MCF 10A (cell line): Measurements from ENCODE around the gene APOA1. TPM values are rescaled to one million over a fixed set of nuclear protein-coding genes. Genes with fewer than 3 reads are reported as not detected.

Experiments
- BruUV-seq: library from RNA; stranded (reverse); fragments of 400-500 nt; replicated peaks from 2 replicates; lab custom pipeline; 2021; lab: Mats Ljungman, UMichigan
- CTCF ChIA-PET: fragments of 300-600 bp; sonication (Branson Sonifier 250); formaldehyde crosslinking; extraction: SDS; loops from one replicate; lab custom pipeline; 2021; ENCODE audit warnings: antibody characterized with exemption, inconsistent platforms; lab: Yijun Ruan, JAX
- POLR2A ChIA-PET: fragments of 300-600, 350-650 bp; sonication (Branson Sonifier 250); formaldehyde crosslinking; extraction: SDS; loops from one replicate; lab custom pipeline; 2020; ENCODE audit warnings: antibody characterized with exemption, inconsistent platforms; lab: Yijun Ruan, JAX
- DNase-seq: peaks from one replicate; pipeline ENCODE4 v3.0.0-alpha.2; 2018; ENCODE audit not compliant: unreplicated experiment
- H3K27ac Mint-ChIP-seq: one replicate; pipeline ENCODE4 v1.8.0; 2022; ENCODE audit warnings: mild to moderate bottlenecking, low read depth, mixed read lengths; ENCODE audit not compliant: unreplicated experiment
- H3K27me3 Mint-ChIP-seq: one replicate; pipeline ENCODE4 v1.8.0; 2022; ENCODE audit warnings: mixed read lengths; ENCODE audit not compliant: insufficient read depth, unreplicated experiment
- H3K36me3 Mint-ChIP-seq: one replicate; pipeline ENCODE4 v1.8.0; 2022; ENCODE audit warnings: mild to moderate bottlenecking, moderate library complexity, mixed read lengths; ENCODE audit not compliant: insufficient read depth, unreplicated experiment
- H3K4me1 Mint-ChIP-seq: one replicate; pipeline ENCODE4 v1.8.0; 2022; ENCODE audit warnings: mixed read lengths; ENCODE audit not compliant: insufficient read depth, unreplicated experiment
- H3K4me3 Mint-ChIP-seq: one replicate; pipeline ENCODE4 v1.8.0; 2022; ENCODE audit warnings: mild to moderate bottlenecking, moderate library complexity, mixed read lengths; ENCODE audit not compliant: unreplicated experiment
- H3K9me3 Mint-ChIP-seq: one replicate; pipeline ENCODE4 v1.8.0; 2022; ENCODE audit warnings: mixed read lengths; ENCODE audit not compliant: unreplicated experiment
- CTCF ChIP-seq: fragments of 200-600 bp; IDR thresholded peaks from one replicate; pipeline ENCODE4 v1.8.0; 2022; ENCODE audit warnings: antibody characterized with exemption, mild to moderate bottlenecking; ENCODE audit not compliant: unreplicated experiment
- intact Hi-C: fragments of 100-400 bp; cut with micrococcal nuclease; formaldehyde crosslinking; loops from 2 replicates; pipeline ENCODE4 v1.14.1; 2022
- total RNA-seq: library from RNA; stranded (reverse); gene quantifications from 2 replicates; pipeline ENCODE4 v1.2.3, GENCODE V29; 2022

The APOA1 gene
- total RNA-seq, 1 experiment from 2014 or later, result not detected

- peak overlapping the region; percentile 43 for H3K27ac Mint-ChIP-seq
- H3K4me1 Mint-ChIP-seq, result peaks cover 21% of the 10 kb centered on the region
- ChIA-PET POLR2A (interaction anchor here (1.5 to 2.1 kb wide), 2 partner anchors 9 to 14 kb away, joined by 3 to 5 read pairs; no protein-coding TSS in a partner anchor), CTCF (interaction anchor here (0.9 to 9.7 kb wide), 3 partner anchors 40 to 311 kb away, joined by 4 to 124 read pairs (median 7); partner anchors contain the start of gene APOA1)
- no peaks in the 10 kb centered on the region for H3K36me3 Mint-ChIP-seq
- DNase-seq, result no peak
- no peaks in the 10 kb centered on the region for H3K9me3 Mint-ChIP-seq
- TF ChIP-seq CTCF, result no peak
- no peaks in the 10 kb centered on the region for H3K27me3 Mint-ChIP-seq
- no TSS peak for BruUV-seq
- intact Hi-C loops, result loop anchor here (5.0 kb wide), 1 partner anchor 432 kb away; no protein-coding TSS in a partner anchor
- no peak overlapping the region for H3K4me3 Mint-ChIP-seq
Observed at GRCh38 chr11:116794851-116795250, 42.6 kb downstream of the APOA1 start.

GRCh38 chr11:116793772-116794097 lies 43.7 kb downstream of the APOA1 start:
- H3K27me3 Mint-ChIP-seq, result no peaks in the 10 kb centered on the region
- no peaks in the 10 kb centered on the region for H3K36me3 Mint-ChIP-seq
- H3K27ac Mint-ChIP-seq, result no peak overlapping the region
- no peak for DNase-seq
- peaks cover 24% of the 10 kb centered on the region for H3K4me1 Mint-ChIP-seq
- ChIA-PET POLR2A (interaction anchor here (1.0 to 2.1 kb wide), 5 partner anchors 10 to 217 kb away, joined by 3 to 5 read pairs (median 4); partner anchors contain the start of gene BUD13), CTCF (interaction anchor here (0.8 to 9.7 kb wide), 5 partner anchors 10 to 432 kb away, joined by 3 to 124 read pairs (median 4); partner anchors contain the start of gene APOA1)
- intact Hi-C loops, result loop anchor here (5.0 kb wide), 1 partner anchor 434 kb away; no protein-coding TSS in a partner anchor
- no peaks in the 10 kb centered on the region for H3K9me3 Mint-ChIP-seq
- TF ChIP-seq CTCF, result no peak
- BruUV-seq, result no TSS peak
- H3K4me3 Mint-ChIP-seq, result no peak overlapping the region

- intact Hi-C loops, result loop anchor here (5.0 kb wide), 1 partner anchor 434 kb away; no protein-coding TSS in a partner anchor
- Mint-ChIP-seq H3K27me3 (no peaks in the 10 kb centered on the region), H3K4me3 (no peak overlapping the region), H3K27ac (peak overlapping the region; percentile 0), H3K36me3 (no peaks in the 10 kb centered on the region), H3K9me3 (no peaks in the 10 kb centered on the region), H3K4me1 (peaks cover 30% of the 10 kb centered on the region)
- TF ChIP-seq CTCF, result no peak
- ChIA-PET CTCF (interaction anchor here (0.6 to 9.7 kb wide), 7 partner anchors 10 to 432 kb away, joined by 3 to 124 read pairs (median 4); partner anchors contain the start of gene APOA1), POLR2A (interaction anchor here (1.0 to 2.1 kb wide), 5 partner anchors 11 to 218 kb away, joined by 3 to 5 read pairs (median 4); partner anchors contain the start of gene BUD13)
- no TSS peak for BruUV-seq
- DNase-seq, result peak; percentile 66
Observed at GRCh38 chr11:116792869-116793771, 44.3 kb downstream of the APOA1 start.
